ENCODE results near the gene CD180.

Gene CD180

DNA sequence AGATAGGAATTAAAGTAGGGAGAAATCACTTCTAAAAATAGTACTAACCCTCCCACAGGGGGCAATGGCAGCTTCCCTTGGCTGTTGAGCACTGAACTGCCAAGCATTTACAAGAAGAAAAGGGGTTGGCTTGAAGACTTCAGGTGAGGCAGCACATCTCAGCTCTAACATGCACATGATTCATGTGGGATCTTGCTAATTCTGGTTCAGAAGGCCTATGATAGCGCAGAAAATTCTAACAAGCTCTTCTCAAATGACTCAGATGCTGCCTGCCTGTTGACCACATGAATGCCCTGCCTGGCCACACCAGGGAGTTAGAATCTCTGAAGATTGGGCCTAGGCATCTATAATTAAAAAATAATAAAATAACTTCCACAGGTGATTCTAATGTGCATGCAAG lies 22.6 kb downstream of the CD180 start:
- TF ChIP-seq, protein P1, sequence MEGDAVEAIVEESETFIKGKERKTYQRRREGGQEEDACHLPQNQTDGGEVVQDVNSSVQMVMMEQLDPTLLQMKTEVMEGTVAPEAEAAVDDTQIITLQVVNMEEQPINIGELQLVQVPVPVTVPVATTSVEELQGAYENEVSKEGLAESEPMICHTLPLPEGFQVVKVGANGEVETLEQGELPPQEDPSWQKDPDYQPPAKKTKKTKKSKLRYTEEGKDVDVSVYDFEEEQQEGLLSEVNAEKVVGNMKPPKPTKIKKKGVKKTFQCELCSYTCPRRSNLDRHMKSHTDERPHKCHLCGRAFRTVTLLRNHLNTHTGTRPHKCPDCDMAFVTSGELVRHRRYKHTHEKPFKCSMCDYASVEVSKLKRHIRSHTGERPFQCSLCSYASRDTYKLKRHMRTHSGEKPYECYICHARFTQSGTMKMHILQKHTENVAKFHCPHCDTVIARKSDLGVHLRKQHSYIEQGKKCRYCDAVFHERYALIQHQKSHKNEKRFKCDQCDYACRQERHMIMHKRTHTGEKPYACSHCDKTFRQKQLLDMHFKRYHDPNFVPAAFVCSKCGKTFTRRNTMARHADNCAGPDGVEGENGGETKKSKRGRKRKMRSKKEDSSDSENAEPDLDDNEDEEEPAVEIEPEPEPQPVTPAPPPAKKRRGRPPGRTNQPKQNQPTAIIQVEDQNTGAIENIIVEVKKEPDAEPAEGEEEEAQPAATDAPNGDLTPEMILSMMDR (IDR thresholded peaks at IDR 0.05) = no peak

DNA sequence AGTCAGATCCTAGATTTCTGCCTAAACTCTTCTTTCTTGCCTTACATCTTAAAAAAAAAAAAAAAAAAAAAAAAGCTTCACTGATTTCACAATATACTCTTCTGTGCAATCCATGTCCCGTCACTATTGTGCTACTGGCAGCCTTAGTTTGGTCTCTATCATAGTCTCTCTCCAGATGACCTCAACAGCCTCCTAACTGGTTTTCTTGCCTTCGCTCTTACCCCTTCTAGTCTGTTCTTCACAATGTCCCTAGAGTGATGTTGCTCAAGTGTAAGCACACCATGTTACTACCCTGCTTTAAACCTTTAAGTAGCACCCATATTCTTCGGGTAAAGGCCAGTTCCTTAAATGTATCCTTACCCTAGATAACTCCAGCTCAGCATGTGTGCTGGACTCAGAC lies 25.8 kb downstream of the CD180 start:
- TF ChIP-seq, protein P1 (IDR thresholded peaks at IDR 0.05) = no peak

GRCh38 chr5:67168069-67168468 lies 28.5 kb downstream of the CD180 start:
- TF ChIP-seq, protein P1 (IDR thresholded peaks at IDR 0.05) = no peak

DNA sequence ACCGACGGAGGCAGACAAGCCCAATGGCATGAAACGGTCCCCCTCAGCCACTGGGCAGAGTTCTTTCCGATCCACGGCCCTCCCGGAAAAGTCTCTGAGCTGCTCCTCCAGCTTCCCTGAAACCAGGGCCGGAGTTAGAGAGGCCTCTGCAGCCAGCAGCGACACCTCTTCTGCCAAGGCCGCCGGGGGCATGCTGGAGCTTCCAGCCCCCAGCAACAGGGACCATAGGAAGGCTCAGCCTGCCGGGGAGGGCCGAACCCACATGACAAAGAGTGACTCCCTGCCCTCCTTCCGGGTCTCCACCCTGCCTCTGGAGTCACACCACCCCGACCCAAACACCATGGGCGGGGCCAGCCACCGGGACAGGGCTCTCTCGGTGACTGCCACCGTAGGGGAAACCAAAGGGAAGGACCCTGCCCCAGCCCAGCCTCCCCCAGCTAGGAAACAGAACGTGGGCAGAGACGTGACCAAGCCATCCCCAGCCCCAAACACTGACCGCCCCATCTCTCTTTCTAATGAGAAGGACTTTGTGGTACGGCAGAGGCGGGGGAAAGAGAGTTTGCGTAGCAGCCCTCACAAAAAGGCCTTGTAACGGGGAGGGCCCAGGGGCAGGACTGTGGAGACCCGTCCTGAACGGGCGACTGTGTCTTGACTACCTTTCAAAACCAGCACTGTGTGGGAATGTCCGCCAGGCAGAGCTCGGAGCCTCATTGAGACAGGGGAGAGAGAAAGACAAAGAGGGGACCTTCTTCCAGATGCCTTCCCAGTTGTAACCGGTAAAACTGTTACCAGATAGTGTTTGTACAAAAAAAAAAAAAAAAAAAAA lies 29.9 kb downstream of the CD180 start:
- TF ChIP-seq, protein P1 (IDR thresholded peaks at IDR 0.05) = no peak; the same call in 1 of the 2 replicates

DNA sequence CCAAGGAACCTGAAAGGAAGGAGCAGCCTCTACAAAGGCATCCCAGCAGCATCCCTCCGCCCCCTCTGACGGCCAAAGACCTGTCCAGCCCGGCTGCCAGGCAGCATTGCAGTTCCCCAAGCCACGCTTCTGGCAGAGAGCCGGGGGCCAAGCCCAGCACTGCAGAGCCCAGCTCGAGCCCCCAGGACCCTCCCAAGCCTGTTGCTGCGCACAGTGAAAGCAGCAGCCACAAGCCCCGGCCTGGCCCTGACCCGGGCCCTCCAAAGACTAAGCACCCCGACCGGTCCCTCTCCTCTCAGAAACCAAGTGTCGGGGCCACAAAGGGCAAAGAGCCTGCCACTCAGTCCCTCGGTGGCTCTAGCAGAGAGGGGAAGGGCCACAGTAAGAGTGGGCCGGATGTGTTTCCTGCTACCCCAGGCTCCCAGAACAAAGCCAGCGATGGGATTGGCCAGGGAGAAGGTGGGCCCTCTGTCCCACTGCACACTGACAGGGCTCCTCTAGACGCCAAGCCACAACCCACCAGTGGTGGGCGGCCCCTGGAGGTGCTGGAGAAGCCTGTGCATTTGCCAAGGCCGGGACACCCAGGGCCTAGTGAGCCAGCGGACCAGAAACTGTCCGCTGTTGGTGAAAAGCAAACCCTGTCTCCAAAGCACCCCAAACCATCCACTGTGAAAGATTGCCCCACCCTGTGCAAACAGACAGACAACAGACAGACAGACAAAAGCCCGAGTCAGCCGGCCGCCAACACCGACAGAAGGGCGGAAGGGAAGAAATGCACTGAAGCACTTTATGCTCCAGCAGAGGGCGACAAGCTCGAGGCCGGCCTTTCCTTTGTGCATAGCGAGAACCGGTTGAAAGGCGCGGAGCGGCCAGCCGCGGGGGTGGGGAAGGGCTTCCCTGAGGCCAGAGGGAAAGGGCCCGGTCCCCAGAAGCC lies 30.8 kb downstream of the CD180 start:
- TF ChIP-seq, protein P1 (IDR thresholded peaks at IDR 0.05) = no peak; the same call in 1 of the 2 replicates

- TF ChIP-seq, protein P1 (IDR thresholded peaks at IDR 0.05) = no peak
Measured at GRCh38 chr5:67164856-67165525, 31.6 kb downstream of the CD180 start.
